SK-N-SH treated with all-trans-retinoic acid at 6 μM for 48 hours (cell line): ENCODE data around the gene SGTB.
"Not testable (repeated sequence)": the region's sequence is repeated elsewhere in the genome, so short reads cannot be mapped to it uniquely, and the experiment has no call there.

Experiments used
- ATAC-seq: fragments of 200-7000 bp; cut with Tn5 transposase; 3 replicates; pipeline ENCODE4 v1.9.1; 2020; ENCODE audit warnings: mild to moderate bottlenecking, moderate library complexity
- CREB5 ChIP-seq: fragments of 250-450 bp; sonication (Bioruptor Pico); IDR thresholded peaks from 2 replicates; pipeline ENCODE4 v1.5.1; 2020; ENCODE audit warnings: low read depth, mild to moderate bottlenecking, moderate library complexity
- CSDC2 ChIP-seq: fragments of 250-450 bp; sonication (Bioruptor Pico); IDR thresholded peaks from 2 replicates; pipeline ENCODE4 v1.5.0; 2020; ENCODE audit warnings: mild to moderate bottlenecking, moderate library complexity
- GLIS3 ChIP-seq: fragments of 250-450 bp; sonication (Bioruptor Pico); IDR thresholded peaks from 2 replicates; pipeline ENCODE4 v1.5.0; 2020; ENCODE audit warnings: mild to moderate bottlenecking, moderate library complexity
- ISL1 ChIP-seq: fragments of 250-450 bp; sonication (Bioruptor Pico); IDR thresholded peaks from 2 replicates; pipeline ENCODE4 v2.1.2; 2022; ENCODE audit warnings: mild to moderate bottlenecking, moderate library complexity
- OSR1 ChIP-seq: fragments of 250-450 bp; sonication (Bioruptor Pico); IDR thresholded peaks from 2 replicates; pipeline ENCODE4 v1.8.0; 2022; ENCODE audit warnings: moderate library complexity, mild to moderate bottlenecking, inconsistent platforms
- POU6F1 ChIP-seq: fragments of 250-450 bp; sonication (Bioruptor Pico); IDR thresholded peaks from 2 replicates; pipeline ENCODE4 v1.8.0; 2021; ENCODE audit warnings: low read depth, mild to moderate bottlenecking, moderate library complexity, borderline replicate concordance
- RARB ChIP-seq: fragments of 250-450 bp; sonication (Bioruptor Pico); IDR thresholded peaks from 2 replicates; pipeline ENCODE4 v1.8.0; 2021; ENCODE audit warnings: mild to moderate bottlenecking, moderate library complexity
- SNAI2 ChIP-seq: fragments of 250-450 bp; sonication (Bioruptor Pico); IDR thresholded peaks from 2 replicates; pipeline ENCODE4 v1.5.0; 2020; ENCODE audit warnings: mild to moderate bottlenecking, moderate library complexity
- TCF4 ChIP-seq: fragments of 250-450 bp; sonication (Bioruptor Pico); IDR thresholded peaks from 2 replicates; pipeline ENCODE4 v1.8.0; 2021; ENCODE audit warnings: mild to moderate bottlenecking, moderate library complexity, borderline replicate concordance
- TOX ChIP-seq: fragments of 250-450 bp; sonication (Bioruptor Pico); IDR thresholded peaks from 2 replicates; pipeline ENCODE4 v1.8.0; 2021; ENCODE audit warnings: mild to moderate bottlenecking, moderate library complexity, borderline replicate concordance
- TSHZ2 ChIP-seq: fragments of 250-450 bp; sonication (Bioruptor Pico); IDR thresholded peaks from 2 replicates; pipeline ENCODE4 v1.5.0; 2020; ENCODE audit warnings: mild to moderate bottlenecking, moderate library complexity
- ZC3H10 ChIP-seq: fragments of 250-450 bp; sonication (Bioruptor Pico); IDR thresholded peaks from 2 replicates; pipeline ENCODE4 v1.5.1; 2021; ENCODE audit warnings: mild to moderate bottlenecking, moderate library complexity
- ZFP3 ChIP-seq: fragments of 250-450 bp; sonication (Bioruptor Pico); IDR thresholded peaks from 2 replicates; pipeline ENCODE4 v1.5.0; 2020; ENCODE audit warnings: mild to moderate bottlenecking, moderate library complexity
- ZFP30 ChIP-seq: fragments of 450-650 bp; formaldehyde crosslinking; IDR thresholded peaks from 2 replicates; pipeline ENCODE4 v1.5.0; 2022; ENCODE audit warnings: mild to moderate bottlenecking, moderate library complexity
- ZNF565 ChIP-seq: fragments of 450-650 bp; formaldehyde crosslinking; conservative IDR thresholded peaks from 2 replicates; pipeline ENCODE4 v1.5.0; 2020; ENCODE audit warnings: low read depth, mild to moderate bottlenecking, moderate library complexity
- ZNF70 ChIP-seq: fragments of 450-650 bp; formaldehyde crosslinking; IDR thresholded peaks from 2 replicates; pipeline ENCODE4 v1.5.0; 2020; ENCODE audit warnings: mild to moderate bottlenecking, moderate library complexity
- ZNF8 ChIP-seq: fragments of 450-650 bp; formaldehyde crosslinking; IDR thresholded peaks from 2 replicates; pipeline ENCODE4 v1.5.0; 2020; ENCODE audit warnings: mild to moderate bottlenecking, moderate library complexity
- TF ChIP-seq, protein P1 (sequence below): fragments of 250-450 bp; sonication (Bioruptor Pico); IDR thresholded peaks from 2 replicates; pipeline ENCODE4 v1.8.0; 2020; ENCODE audit warnings: mild to moderate bottlenecking, moderate library complexity, borderline replicate concordance

SGTB gene

GRCh38 chr5:65695162-65695755 lies 26.6 kb downstream of the SGTB start:
- TF ChIP-seq ZNF70 (CRISPR knock-in tag) (no peak), SNAI2 (no peak), ZC3H10 (CRISPR knock-in tag) (no peak), TCF4 (CRISPR knock-in tag) (peak; percentile 27; the same call in 1 of the 2 replicates), ISL1 (no peak), OSR1 (CRISPR knock-in tag) (no peak), ZFP3 (CRISPR knock-in tag) (no peak)
- ATAC-seq, result no peak

GRCh38 chr5:65693121-65693520 lies 28.8 kb downstream of the SGTB start:
- ATAC-seq, result no peak
- TF ChIP-seq ZFP3 (CRISPR knock-in tag) (no peak), TOX (CRISPR knock-in tag) (no peak), CSDC2 (no peak), POU6F1 (CRISPR knock-in tag) (no peak)

DNA sequence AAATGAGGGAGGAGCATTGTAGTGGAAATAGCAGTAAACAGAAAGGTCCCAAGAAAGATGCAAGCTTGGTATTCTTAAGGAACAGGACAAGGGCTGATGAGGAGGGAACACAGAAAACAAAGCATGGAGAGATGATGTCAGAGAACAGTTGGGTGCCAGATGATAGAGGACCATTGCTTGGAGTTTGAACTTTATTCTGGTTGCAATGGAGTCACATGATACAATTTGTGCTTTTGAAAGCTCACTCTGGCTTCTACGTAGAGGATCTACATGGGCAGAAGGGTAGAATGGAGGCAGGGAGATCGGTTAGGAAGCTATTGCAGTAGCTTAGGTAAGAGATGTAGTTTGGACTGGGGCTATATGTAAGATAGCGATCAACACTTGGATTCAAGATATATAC lies 39.8 kb downstream of the SGTB start:
- no peak for ATAC-seq
- TF ChIP-seq ZNF565, result no peak
- TF ChIP-seq, protein P1, sequence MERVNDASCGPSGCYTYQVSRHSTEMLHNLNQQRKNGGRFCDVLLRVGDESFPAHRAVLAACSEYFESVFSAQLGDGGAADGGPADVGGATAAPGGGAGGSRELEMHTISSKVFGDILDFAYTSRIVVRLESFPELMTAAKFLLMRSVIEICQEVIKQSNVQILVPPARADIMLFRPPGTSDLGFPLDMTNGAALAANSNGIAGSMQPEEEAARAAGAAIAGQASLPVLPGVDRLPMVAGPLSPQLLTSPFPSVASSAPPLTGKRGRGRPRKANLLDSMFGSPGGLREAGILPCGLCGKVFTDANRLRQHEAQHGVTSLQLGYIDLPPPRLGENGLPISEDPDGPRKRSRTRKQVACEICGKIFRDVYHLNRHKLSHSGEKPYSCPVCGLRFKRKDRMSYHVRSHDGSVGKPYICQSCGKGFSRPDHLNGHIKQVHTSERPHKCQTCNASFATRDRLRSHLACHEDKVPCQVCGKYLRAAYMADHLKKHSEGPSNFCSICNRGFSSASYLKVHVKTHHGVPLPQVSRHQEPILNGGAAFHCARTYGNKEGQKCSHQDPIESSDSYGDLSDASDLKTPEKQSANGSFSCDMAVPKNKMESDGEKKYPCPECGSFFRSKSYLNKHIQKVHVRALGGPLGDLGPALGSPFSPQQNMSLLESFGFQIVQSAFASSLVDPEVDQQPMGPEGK, result no peak

DNA sequence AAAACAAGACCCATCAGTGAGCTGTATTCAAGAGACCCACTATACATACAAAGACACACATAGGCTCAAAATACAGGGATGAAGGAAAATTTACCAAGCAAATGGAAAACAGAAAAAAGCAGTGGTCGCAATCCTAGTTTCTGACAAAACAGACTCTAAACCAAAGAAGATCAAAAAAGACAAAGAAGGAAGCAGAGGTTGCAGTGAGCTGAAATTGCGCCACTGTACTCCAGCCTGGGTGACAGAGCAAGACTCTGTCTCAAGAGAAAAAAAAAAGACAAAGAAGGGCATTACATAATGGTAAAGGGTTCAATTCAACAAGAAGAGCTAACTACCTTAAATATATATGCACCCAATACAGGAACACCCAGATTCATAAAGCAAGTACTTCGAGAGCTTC lies 45.9 kb downstream of the SGTB start:
- ATAC-seq, result not testable (repeated sequence)

GRCh38 chr5:65674749-65675148 lies 47.2 kb downstream of the SGTB start:
- ATAC-seq, result peak; percentile 28
- TF ChIP-seq CREB5 (CRISPR knock-in tag) (no peak), RARB (no peak), CSDC2 (no peak), ZFP30 (CRISPR knock-in tag) (no peak), ZC3H10 (CRISPR knock-in tag) (no peak), ZNF8 (CRISPR knock-in tag) (no peak), TSHZ2 (CRISPR knock-in tag) (no peak), GLIS3 (CRISPR knock-in tag) (no peak)

DNA sequence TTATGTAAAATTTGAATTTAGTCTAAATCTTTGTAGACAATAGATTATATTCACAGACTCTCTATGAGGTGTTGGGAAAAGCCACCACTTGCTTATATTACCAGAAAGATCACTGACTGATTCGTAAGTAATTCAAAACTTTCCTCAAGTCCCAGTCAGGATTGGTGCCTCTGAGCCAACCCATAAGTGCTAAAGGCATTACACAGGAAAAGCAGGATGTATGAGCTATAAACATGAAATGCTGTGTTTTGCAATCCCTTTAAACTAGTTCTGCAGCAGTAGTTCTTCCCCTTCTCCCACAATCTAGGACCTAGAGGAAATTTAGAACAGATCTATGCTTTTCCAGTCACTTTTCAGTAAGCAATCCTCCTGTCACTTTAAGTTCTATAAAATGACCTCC lies 49.1 kb downstream of the SGTB start:
- no peak for ATAC-seq
- no peak for TF ChIP-seq ZNF565
- TF ChIP-seq, protein P1, result no peak
- no peak for TF ChIP-seq ZC3H10 (CRISPR knock-in tag)
- no peak for TF ChIP-seq POU6F1 (CRISPR knock-in tag)
- no peak for TF ChIP-seq RARB
